HG03432 (cell line): Measurements from ENCODE around the gene ZNF865.
"Not testable (repeated sequence)": the region's sequence is repeated elsewhere in the genome, so short reads cannot be mapped to it uniquely, and the experiment has no call there.

Source experiments
- ATAC-seq: cut with Tn5 transposase; IDR thresholded peaks from one replicate; pipeline ENCODE4 v1.9.1; 2021; ENCODE audit warnings: mild to moderate bottlenecking, moderate library complexity; ENCODE audit not compliant: unreplicated experiment

The ZNF865 gene

DNA sequence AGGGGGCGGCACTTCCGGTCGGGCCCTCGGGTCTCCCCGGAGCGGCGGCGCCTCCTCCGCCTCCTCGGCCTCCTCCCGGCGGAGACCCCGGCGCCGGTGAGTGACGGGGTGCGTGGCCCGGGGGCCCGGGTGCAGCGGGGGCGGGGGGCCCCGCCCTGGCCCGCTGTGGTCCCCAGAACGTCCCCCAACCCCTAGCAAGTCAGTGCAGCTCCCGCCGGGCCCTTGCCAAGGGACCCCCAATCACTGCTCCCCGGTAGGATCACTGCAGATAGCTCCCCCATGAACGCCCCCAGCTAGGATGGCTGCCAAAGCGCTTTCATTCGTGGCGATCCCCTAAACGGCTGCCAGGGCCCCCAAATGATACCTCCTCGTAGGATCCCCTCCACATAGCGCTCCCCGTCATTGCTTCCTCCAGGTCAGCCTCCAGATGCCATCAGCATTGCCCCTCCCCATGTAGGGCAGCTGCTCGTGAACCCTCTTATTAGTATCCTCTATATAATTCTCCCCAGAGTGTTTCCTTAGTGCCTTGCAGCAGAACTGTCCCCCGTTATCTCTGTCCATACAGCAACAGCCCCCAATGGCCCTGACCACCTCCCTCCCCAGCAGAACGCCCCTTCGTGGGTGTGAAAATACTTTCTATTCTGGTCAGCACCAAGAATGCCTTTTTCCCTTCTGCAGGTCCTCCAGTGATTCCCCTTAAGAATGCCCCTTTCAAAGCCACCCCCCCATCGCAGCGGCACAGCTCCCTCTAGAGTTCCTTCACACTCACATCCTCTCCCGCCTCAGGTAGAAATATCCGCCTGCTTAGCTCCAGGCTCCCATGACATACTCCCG lies at the start of gene ZNF865:
ZNF865 (plus strand) TSS at position 11 of the 834 bp plus-strand sequence. CDS start 7,972 bp downstream, outside the sequence.
- ATAC-seq, result peak; percentile 33

DNA sequence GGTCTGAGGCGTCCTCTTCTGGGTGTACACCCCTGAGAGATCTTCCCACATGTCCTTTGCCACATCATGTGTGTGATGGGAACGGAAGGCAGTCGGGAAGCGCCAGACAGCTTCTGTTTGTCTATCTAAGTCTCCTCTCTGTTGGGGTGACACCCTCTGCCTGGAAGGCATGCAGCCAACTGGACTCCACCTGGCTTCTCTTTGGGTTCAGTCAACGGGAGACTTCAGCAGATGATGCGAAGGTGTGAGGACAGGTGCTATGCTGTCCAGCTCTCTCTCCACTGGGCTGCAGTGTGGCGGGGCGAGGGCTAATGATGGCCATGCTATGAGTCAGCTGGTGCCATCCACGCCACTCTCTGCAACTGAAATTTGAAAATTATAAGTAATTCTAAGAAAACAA lies 45.8 kb upstream of the ZNF865 start:
- no peak for ATAC-seq

DNA sequence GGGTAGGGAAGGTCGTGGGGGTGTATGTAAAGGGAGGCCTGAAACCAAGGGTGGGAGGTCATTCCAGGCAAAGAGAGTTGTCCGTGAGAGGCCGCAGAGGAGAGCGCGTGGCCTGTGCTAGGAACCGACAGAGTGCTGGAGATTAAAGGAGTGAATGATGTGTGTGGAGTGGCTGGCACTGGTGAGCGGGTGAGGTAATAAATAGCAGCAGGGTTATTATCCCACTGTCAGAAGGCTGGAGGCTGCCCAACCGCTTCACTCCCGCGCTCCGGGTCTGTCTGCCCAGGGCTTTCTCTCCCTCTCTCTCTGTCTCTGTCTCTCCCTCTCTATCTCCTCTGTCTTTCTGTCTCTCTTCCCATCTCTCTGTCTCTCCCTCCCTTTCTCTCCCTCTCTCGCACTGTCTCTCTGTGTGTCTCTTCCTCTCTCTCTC lies 42.2 kb upstream of the ZNF865 start:
- no peak for ATAC-seq

DNA sequence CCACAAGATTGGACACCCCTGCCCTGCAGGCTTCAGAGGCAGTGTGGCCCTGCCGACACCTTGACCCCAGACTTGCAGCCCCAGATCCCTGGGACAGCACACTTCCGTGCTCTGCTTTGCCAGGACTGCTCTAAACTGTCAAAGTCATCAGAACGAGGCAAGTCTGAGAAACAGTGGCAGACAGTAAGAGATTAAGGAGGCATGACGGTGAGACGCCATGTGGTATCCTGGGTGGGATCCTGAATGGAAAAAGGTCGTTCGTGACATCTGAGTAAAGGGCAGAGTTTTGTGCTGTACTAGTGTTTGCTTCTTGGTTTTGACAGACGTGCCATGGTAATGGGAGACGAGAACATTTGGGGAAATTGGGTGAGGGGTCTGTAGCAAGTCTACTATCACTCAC lies 38.6 kb upstream of the ZNF865 start:
- ATAC-seq, result no peak

DNA sequence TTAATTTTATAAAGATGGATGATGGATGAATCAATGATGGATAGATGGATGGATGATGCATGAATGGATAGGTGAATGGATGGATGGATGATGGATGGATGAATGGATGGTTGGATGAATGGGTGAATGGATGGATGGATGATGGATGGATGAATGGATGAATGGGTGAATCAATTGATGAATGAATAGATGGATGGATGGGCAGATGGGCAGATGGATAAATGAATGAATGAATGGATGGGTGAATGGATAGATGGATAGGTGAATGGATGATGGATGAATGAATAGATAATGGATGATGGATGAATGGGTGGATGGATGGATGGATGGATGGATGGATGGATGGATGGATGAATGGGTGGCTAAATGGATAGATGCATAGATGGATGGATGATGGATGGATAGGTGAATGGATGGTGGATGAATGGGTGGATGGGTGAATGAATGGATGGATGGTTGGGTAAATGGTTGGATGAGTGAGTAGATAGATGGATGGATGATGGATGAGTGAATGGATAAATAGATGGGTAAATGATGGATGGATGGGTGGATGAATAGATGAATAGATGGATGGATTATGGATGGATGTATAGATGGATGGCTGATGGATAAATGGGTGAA lies 37.6 kb upstream of the ZNF865 start:
- no peak for ATAC-seq

DNA sequence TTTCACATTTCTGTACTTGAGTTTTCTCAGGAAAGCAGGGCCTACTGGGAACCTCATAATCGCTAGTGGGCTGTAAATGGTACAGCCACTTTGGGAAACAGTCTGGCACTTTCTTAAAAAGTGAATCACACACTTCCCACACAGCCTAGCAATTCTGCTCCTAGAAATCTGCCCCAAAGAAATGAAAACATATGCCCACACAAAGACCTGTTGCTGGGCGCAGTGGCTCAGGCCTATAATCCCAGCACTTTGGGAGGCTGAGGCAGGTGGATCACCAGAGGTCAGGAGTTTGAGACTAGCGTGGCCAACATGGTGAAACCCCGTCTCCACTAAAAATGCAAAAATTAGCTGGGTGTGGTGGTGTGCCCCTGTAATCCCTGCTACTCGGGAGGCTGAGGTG lies 36.0 kb upstream of the ZNF865 start:
- not testable (repeated sequence) for ATAC-seq

DNA sequence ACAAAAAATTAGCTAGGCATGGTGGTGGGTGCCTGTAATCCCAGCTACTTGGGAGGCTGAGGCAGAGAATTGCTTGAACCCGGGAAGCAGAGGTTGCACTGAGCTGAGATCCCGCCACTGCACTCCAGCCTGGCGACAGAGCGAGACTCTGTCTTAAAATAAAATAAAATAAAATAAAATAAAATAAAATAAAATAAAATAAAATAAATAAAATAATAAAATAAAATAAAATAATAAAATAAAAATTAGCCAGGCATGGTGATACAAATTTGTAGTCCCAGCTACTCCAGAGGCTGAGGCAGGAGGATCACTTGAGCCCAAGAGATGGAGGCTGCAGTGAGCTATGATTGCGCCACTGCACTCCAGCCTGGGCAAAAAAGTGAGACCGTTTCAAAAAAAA lies 31.5 kb upstream of the ZNF865 start:
- ATAC-seq, result not testable (repeated sequence)

DNA sequence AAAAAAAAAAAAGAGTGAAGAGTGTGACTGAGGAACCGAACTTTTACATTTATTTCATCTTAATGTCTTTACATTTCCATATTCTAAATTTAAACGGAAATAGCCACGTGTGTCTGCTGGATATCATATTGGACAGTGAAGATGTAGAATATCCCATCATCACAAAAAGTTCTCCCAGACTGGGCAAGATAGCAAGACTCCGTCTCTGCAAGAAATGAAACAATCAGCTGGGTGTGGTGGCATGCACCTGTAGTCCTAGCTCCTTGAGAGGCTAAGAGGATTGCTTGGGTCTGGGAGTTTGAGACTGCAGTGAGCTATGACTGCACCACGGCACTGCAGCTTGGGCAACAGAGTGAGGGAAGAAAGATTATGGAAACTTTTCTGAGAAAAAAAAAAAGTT lies 28.7 kb upstream of the ZNF865 start:
- ATAC-seq, result no peak

DNA sequence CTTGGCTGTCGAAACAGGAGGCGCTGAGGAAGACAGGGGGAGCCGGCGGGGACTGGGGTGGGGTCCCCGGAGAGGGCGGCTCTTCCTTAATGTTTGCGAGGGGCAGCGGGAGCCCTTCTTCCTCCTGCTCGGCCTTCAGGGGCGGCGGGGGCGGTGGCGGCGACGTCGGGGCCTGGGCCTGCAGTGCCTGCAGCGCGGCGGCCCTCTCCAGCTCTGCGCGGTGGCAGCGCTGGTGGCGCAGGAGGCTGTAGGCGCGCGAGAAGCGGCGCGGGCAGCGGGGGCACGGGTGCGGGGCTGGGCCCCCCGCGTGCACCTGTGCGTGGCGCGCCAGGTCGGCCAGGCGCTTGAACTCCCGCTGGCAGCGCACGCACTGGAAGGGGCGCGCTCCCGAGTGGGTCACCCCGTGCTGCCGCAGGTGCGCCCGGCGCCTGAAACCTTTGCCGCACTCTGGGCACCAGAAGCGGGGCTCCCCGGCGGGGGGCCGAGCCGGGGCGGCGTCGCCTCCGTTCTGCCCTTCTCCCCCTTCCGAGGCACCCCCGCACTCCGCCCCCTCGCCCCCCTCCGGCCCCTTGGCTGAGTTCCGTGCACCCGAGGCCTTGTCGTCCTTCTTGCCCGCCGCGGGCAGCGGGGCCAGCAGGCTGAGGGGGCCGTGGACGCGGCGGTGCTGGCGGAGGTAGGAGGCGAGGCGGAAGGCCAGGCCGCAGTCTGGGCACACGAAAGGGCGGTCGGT lies 27.3 kb upstream of the ZNF865 start:
- no peak for ATAC-seq

DNA sequence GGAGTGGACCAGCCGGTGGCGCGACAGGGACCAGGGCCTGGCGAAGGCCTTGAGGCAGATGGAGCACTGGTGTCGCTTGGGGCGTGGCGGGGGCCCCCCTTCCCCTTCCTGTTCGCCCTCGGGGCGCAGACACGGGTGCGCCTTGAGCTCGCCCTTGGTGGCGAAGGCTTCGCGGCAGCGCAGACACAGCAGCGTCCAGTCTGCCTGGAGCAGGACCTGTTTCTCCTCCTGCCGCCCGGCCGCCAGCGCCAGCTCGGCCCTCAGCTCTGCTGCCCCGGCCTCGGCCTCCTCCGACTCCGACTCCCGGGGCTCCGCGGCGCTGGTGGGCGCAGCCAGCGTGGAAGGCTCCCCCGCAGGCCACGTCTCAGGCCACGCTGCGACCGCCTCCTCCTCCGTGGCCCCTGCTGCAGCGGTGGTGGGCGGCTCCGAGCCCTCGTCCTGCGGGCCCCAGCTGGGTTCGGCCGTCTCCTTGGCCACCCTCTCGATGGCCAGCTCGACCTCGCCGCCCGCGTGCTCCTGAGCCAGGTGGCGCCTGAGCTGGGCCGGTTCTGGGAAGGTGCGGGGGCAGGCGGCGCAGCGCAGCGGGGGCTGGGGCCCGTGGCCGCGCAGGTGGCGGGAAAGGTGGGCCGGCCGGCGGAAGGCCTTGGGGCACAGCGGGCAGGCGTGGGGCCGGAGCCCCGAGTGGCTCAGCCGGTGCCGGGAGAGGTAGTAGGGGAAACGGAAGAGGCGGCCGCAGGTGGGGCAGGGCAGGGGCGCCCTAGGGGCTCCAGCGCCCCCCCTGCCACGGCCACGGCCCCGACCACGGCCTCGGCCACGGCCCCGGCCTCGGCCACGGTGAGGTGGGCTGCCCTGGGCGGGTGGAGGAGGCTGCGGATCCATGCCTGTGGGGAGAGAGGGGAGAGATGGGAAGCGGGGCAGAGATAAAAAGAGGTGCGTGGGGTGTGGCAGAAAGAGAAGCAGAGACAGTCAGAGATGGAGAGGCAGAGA lies 26.4 kb upstream of the ZNF865 start:
- ATAC-seq, result no peak

DNA sequence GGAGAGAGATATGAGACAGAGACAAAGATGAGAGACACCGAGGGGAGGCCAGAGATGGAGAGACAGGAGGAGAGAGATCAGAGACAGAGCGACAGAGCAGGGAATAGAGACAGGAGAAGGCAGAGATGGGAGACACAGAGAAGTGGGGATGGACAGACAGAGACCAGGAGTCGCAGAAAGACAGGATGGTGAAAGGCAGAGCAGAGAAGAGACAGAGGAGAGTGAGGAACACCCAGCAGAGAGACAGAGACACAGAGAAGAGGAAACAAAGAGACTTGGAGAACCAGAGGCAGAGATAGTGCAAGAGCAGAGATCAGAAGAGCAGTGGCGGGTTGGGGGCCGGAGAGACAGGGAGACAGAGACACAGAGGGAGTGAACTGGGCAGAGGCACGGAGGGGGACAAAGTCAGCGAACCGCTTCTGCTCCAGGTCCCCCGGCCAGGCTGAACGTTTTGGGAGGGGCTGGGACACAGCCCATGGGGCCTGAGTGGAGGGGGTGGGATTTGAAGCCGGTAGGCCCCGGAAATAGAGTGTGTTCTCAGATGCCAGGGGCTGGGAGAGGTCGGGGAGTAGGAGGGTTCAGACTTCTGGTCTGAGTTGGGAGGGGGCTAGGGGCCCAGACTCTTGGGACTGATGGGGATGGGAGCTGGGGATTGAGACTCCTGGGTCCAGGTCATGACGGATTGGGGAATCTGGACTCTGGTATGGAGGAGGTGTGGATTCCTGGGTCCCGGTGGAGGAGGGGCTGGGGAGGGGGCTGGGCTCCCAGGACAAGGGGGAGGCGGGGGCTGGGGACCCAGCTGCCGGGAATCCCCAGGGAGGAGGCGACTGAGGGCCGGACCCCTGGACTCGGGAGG lies 25.5 kb upstream of the ZNF865 start:
- ATAC-seq, result no peak

DNA sequence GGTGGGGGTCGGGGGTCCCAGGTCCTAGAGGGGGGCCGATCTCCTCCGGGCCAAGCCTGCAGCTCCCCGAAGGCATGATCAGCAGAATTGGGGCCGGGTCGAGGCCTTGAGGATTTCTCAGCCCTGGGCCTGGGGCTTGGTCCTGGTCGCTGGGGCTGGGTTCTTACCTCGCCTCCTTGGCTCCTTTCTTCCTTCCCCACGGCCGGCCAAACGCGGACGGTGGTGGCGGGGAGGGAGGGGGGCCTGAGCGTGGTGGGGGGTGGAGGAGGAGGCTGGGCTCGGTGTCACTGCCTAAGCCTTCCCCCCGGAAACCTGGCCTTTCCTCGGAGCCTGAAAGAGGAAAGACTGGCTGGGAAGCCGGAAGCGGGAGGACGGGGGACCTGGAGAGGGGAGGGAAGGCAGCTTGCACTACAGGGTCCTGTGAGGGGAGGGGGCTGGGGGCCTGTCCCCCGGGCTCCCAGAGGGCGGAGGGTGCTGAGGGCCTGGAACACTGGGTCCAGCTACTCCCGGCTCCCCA lies 24.8 kb upstream of the ZNF865 start, which contains the start of gene ZNF579:
ZNF579 (minus strand) TSS at position 221 of the 517 bp plus-strand sequence. CDS start 1,209 bp downstream, outside the sequence.
- no peak for ATAC-seq

DNA sequence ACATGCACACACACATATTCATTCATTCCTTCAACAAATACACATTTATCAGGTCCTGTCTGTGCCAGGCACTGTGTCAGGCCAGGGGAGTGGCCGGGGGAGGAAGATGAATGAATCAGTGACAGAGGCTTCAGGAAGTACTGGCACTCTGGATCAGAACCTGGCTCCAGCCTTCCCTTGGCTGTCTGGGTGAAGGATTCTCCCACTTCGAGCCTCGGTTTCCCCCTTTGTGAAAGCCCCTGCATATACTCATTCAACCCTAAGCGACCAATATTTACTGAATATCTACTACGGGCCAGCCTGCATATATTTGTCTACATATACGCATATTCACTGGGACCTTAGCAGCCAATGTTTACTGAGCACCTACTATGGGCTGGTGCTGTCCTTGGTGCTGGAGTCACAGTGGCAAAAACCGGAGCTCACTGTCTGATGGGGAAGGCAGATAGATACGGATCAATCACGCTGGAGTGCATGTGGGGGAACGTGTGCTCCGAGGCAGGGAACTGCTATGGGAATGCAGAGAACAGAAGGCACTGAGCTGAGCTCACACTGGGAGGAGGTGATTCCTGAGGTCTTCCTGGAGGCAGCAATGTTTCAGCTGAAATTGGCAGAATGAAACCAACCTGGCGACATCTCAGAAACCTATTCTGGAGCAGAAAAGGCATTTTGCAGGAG lies 24.2 kb upstream of the ZNF865 start:
- no peak for ATAC-seq

DNA sequence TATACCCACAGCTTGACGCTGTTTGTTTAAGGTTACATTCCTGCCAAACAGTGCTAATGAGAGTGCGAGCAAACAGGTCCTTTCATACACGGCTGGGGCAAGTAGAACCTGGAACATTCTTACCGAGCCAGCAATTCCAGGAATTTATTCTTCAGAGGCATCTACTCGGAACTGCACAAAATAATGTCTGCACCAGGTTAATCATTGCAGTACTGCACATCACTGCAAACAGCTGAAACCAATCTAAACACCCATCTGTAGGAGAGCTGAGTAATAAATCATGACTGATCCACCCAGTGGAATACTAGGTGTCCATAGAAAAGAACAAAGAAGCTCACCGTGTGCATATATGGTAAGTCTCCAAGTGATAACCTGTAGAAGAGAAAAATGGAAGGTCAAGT lies 23.6 kb upstream of the ZNF865 start:
- ATAC-seq, result no peak

DNA sequence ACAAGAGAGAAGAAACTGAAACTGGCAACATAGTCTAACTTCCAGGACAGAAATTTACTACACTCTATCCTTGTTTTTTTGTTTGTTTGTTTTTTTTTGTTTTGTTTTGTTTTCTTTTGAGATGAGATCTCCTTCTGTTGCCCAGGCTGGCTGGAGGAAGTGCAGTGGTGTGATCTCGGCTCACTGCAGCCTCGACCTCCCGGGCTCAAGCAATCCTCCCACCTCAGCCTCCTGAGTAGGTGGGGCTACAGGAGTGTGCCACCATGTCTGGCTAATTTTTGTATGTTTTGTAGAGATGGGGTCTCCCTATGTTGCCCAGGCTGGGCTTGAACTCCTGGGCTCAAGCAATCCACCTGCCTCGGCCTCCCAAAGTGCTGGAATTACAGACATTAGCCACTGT lies 23.2 kb upstream of the ZNF865 start:
- not testable (repeated sequence) for ATAC-seq

DNA sequence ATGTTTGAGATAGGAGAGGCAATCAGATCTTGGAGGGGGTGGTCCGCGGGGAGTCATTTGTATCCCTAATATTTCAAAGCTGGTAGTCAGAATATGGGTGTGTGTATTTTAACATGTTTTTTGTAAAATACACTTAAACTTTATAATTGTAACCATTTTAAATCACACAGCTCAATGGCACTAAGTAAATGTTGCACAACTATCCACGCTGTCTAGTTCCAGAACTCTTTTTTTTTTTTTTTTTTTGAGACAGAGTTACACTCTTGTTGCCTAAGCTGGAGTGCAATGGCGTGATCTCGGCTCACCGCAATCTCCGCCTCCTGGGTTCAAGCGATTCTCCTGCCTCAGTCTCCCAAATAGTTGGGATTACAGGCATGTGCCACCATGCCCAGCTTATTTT lies 21.6 kb upstream of the ZNF865 start:
- ATAC-seq, result not testable (repeated sequence)

DNA sequence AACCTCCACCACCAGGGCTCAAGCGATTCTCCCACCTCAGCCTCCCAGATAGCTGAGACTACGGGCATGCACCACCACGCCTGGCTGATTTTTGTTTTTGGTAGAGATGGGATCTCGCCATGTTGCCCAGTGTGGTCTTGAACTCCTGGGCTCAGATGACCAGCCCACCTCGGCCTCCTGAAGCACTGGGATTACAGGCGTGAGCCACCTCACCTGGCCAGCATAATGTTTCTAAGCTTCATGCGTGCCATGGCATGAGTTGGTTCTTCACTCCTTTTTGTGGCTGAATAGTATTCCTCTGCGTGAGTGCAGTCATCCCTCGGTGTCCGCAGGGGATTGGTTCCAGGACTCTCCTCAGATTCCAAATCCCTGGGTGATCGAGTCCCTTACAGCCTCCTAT lies 20.6 kb upstream of the ZNF865 start:
- ATAC-seq, result no peak

DNA sequence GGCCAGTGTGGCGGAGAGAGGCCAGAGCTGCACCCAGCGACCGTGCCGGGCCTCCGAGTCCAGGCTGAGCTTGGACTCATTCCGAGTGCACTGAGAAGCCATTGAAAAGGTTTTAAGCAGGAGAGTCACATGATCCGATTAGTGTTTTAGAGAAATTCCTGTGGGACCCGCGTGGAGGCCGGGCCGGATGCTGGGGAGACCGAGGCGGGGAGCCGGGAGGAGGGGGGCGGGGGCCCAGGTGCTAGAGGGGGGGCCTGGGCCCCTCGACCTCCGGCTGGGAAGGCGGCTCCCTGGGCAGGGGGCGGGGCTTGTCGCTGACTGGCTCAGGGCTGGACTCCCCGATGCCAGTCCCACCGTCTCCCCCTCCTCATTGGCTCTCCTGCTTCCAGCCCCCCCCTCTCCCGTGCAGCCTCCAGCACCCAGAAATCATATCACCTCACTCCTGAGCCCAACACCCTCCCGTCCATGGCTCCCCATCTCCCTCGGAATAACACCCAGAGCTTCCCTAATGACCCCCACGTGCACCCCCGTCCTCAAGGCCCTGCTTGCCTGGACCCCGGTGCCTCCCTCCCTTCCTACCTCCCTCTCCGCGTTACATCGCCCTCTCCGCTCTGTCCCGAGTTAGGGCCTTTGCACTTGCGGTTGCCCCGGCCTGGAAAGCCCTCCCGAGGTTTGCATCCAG lies 19.6 kb upstream of the ZNF865 start:
- ATAC-seq, result no peak
